ENCODE data around the gene JCAD.

- no peak for TF ChIP-seq CTCF (IDR thresholded peaks at IDR 0.05)
- no peak for TF ChIP-seq POLR2A (IDR thresholded peaks at IDR 0.05)
Measured at GRCh38 chr10:30046476-30046875, 12.9 kb downstream of the JCAD start.
